Astrocyte (in vitro differentiated cells and primary cell): ENCODE measurements around the gene PPM1H.

ENCODE experiments used
- CTCF ChIP-seq: IDR thresholded peaks from 2 replicates; pipeline ENCODE4 v1.5.1; 2011; ENCODE audit warnings: low read depth, mild to moderate bottlenecking, inconsistent platforms, low read length, moderate library complexity; ENCODE audit not compliant: insufficient read depth
- EZH2 ChIP-seq: IDR thresholded peaks from 2 replicates; pipeline ENCODE4 v1.6.1; 2012; ENCODE audit warnings: mild to moderate bottlenecking, low read length, inconsistent platforms; ENCODE audit not compliant: insufficient read depth

GRCh38 chr12:62847709-62848108 is 87.2 kb downstream of the PPM1H start:
- TF ChIP-seq CTCF (no peak), EZH2 (no peak)
